SW480 (cell line): Measurements from ENCODE around the gene RETREG2.

Source experiments
- DNase-seq: peaks from one replicate; pipeline ENCODE4 v3.0.0-alpha.2; 2016; ENCODE audit warnings: low spot score

RETREG2 gene

DNA sequence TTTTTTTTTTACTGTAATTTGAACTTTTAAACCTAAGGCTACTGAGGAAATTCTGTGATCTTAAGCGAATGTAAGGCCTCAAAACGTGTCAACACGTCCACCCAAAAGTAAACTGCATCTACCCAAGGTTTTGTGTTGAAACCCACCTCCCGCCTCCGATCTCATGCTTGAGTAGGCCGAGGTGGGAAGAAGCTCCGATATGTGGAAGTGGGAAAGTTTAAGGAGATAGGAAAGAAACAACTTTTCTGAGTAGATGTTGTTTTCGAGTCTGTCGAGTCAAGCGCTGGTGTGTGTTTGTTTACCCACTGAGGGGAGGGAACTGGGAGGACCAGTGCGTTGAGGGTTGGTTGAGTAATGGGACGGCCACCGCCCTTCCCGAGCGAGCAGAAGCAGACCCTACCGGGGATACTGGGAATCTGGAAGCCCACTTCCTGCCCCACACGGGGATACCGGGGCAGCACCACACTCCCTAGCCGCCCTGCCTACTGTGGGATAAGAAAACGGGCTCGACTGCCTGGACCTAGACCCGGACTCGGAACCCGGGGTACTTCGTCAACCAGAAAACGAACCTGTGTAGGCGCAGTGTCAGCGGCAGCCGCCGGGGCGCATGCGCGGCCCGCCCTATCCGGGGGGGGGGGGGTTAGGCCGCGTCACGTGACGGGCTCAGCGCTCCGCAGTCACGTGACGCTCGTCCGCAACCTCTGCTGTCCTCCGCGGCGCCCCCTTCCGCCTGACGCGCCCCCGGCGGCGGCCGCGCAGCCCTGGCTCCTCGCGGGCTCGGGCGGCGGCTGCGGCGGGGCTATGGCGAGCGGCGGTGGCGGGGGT lies at the start of gene RETREG2:
Gene RETREG2, plus strand, starts transcription at position 724 of the 825 bp plus-strand sequence. Its CDS starts 78 bp downstream, at position 802.
- DNase-seq = peak; percentile 90

DNA sequence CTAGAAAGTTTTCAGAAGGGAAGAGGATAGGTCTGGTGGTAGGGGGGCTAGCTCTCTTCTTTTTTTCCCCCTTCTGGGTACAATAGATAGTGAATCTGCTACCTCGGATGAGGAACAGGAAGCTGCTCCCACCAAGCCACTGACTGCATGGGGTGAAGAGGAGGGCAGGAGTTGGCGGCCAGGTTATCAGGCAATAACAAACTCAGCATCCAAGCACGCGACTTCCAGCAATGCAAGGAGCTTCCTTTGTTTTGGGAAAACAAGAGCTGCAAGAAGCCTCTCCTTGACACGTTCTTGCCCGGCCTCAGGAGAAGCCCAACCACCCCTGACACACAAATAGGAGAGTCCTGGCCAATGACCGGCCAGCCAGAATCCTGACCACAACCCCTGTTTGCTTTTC lies 49.7 kb upstream of the RETREG2 start:
- no peak for DNase-seq

GRCh38 chr2:219129589-219129988 lies 48.5 kb upstream of the RETREG2 start:
- DNase-seq = no peak

GRCh38 chr2:219131327-219131726 lies 46.7 kb upstream of the RETREG2 start:
- DNase-seq = no peak

DNA sequence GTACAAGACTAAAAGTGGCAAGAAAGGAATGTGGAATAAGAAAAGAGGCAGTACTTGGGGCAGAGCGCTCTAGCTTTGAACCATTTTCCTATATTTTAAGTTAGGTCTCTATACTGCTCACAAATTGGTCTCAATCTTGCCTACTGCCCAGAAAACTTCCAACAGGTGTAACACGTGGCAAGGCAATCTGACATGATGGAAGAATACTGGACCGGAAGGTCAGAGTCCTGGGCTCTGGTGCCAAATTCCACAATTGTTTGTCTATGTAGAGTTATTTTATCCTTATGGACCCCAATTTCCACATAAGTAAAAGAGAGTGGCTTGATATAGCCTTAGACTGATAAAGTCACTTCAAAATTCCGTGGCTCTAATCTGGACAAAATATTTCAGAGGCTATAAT lies 46.3 kb upstream of the RETREG2 start:
- no peak for DNase-seq

GRCh38 chr2:219133976-219134375 lies 44.1 kb upstream of the RETREG2 start:
- DNase-seq = no peak

DNA sequence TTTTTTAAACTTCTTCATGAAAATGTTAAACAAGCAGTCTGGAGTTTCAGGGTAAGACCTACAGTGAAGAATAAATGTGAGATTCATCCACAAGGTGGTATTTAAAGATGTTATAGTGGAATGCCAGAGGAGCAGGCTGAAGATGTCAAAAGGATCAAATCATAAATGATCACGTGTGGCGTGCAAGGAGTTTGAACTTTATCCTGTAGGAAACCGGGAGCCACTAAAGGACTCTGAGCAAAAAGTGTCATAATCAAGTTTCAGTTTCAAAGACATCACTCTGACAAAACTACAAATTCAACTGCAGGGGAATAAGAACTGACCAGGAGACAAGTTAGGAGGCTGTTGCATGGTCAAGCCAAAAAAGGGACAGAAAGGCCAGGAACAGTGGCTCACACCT lies 37.4 kb upstream of the RETREG2 start:
- no peak for DNase-seq

GRCh38 chr2:219142329-219142728 lies 35.7 kb upstream of the RETREG2 start:
- DNase-seq = peak; percentile 66

DNA sequence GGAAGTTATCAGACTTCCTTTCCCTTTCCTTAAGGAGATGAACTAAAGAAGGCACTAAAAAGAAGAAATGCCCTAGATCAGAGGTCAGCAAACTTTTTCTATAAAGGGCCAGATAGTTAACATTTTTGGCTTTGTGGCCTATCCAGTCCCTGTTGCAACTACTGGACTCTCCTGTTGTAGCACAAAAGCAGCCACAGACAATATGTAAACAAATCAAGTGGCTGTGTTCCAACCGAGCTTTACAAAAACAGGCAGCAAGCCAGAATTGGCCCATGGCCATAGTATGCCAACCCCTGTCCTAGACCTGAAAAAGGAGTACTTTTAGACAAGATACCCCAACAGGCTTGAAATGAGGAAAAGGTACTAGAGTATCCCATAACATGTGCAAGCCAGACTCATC lies 28.4 kb upstream of the RETREG2 start:
- DNase-seq = no peak

- peak; percentile 73 for DNase-seq
These were observed 22.9 kb upstream of the RETREG2 start for GRCh38 chr2:219155054-219155644.

DNA sequence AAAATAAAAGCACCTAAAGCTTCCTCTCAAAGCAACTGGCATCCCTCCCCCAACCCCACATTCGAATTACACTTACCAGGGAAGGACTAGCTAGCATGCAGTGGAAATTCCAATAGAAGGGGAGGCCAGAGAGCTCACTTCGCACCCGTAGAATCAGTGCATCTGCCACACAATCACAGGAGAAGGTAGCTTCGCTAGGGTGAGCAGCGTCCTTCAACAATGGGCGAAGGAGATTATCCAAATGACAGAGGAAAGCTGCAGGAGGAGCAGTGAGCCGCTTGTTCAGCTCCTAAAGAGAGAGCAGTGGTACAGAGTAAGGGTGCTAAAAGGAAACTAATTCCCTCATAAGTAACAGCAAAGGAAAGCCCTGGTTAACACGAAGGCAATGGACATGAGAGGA lies 20.7 kb upstream of the RETREG2 start:
- no peak for DNase-seq

DNA sequence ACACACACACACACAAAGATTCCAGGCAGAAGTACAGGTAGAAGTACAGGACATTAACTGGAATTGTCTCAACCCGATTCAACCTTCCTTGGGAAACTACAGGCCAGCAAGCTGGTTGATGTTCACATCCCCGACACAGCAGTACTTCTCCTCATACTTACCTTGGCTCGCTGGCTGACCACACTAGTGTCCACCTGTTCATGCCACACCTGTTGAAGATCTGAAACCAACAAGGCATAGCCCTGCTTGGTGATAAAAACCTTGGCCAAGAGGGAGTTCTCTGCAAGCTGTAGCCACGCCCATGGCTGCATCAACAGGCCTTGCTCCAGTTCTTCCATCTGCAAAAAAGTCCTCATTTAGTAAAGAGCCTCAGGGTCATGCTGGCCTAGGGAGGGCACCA lies 20.1 kb upstream of the RETREG2 start:
- no peak for DNase-seq

DNA sequence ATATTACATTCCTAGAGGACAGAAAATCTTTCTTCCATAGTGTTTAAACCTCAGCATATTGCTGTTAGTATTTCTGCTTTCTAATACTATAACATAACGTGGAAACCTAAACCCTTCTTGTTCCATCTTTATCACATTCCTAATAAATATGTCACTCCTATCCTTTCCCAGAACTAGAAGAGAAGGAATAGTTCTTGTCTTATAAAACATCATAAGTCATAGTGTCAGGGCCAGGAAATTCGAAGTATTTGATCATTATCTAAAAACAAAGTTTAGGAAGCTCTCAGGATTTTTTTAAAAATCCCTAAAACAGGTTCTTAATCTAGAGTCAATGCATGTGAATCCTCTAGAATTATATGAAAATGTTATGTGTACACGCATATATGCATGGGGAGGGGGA lies 19.5 kb upstream of the RETREG2 start:
- DNase-seq = no peak

DNA sequence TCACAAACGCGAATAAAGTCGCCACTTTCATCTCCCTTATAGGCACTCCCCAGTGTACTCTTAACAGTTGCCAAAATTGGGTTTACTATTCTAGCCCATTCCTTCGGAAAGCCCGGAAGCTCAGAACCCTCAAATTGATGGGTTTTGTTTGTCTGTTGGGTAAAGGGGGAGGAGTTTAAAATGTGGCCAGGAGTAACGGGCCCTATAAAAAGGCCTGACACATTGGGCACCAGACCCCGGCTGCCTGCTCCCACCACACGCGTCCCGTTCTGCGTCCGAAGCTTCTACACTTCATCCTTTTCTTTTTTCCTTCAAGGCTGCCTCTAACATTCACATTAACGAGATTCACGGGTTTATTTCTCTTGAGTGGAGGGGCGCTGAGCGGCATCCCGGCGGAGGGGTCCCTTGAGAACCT lies 18.3 kb upstream of the RETREG2 start:
- DNase-seq = peak; percentile 16

- DNase-seq = peak; percentile 92
These were observed 17.7 kb upstream of the RETREG2 start, which contains the start of gene NHEJ1 for GRCh38 chr2:219160186-219161017. Gene NHEJ1, minus strand, starts transcription at chr2:219160815. Its CDS starts 2,453 bp downstream, at chr2:219158362.

DNA sequence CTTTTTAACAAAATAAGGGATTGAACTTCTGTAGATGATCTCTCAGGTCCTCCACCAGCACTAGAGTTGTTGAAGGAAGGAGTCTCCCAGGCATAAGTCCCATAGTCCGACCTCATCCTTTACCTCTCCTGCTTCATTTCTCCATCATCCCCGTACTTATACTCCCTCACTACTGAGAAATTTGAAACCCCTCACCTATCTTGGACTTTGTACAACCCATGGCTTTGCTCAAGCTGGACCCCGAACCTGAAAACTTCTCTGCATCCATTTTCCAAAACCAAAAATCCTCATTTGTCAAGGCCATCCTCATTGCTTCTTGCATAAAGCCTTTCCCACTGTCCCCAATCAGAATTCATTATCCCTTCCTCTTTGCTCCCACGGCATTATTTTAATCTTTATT lies 17.0 kb upstream of the RETREG2 start:
- DNase-seq = no peak

DNA sequence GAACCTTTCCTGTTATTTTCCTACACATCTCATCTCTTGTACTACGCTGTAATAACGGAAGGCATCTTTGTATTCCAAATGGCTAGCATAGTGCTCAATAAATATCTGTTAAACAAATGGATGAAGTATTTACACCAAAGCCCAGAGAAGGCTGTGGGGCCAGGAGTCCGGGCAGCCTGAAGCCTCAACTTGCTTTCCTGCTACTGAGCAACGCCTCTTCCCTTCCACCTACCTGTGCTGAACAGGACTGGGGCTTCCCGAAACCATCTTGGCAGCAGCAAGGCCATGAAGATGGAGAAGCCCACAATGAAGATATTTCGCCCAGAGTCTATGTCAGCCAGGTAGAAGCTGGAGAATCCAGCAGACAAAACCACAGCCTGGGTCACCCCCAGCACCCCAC lies 14.9 kb upstream of the RETREG2 start:
- DNase-seq = no peak

- DNase-seq = no peak
These were observed 12.8 kb upstream of the RETREG2 start for GRCh38 chr2:219165058-219165911.

DNA sequence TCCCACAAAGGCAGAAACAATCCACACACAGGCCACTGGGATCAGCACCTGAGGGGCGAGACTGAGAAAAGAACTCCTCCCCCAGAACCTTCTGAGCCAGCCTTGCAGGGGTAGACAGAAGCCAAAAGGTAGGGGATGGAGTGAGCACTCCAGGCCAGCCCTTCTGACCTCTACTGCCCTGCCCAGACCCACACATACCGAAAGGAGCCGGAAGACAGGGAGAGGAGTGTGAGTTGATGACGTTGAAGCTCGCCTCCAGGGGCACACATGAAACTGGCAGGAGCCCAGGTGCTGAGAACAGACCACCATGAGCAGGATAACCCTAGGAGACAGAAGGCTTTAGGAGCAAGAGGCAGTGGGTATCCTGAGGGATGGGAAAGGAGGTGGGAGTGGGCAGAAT lies 10.1 kb upstream of the RETREG2 start:
- DNase-seq = no peak

DNA sequence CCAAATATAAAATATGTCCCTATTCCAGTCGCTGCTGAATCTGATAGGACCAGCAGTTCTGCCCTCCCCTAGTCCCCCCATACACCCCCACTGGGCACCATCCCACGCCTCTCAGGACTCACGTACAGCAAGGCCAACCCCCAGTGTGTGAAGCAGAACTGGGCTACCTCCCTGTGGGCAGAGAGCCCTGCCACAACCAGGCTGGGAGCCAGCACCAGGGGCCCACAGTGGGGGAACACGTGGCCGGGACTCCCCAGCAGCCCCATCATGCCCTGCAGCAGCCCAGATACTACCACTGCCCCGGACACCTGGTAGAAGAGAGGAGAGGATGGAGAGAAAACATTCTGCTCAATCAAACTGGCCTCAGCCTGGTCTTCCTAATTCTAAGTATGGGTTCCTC lies 9.5 kb upstream of the RETREG2 start:
- no peak for DNase-seq

DNA sequence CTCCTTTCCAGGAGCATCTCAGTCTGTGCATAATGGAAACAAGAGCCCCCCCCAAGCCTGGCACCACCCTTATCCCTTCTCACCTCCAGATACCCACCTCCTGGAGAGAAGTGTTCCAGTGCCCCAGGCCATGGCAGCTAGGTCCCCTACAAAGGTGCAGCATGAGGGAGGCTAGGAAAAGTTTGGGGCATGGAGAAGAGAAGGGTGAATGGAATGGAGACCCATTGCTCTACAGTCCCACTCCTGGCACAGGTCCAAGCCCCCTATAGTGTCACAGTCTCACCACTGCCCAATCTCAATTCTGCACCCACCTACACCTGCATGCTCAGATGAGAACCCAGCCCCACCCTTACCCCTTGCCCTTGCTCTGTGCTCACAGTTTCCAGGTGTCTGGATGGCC lies 9.1 kb upstream of the RETREG2 start:
- DNase-seq = no peak
